HEK293T (cell line): Measurements from ENCODE around the gene CELF2.

Experiments
- FOXK2 ChIP-seq: fragments of 450-650 bp; IDR thresholded peaks from 2 replicates; pipeline ENCODE4 v1.6.1; 2016; ENCODE audit warnings: mild to moderate bottlenecking
- L3MBTL2 ChIP-seq: fragments of 450-650 bp; conservative IDR thresholded peaks from 2 replicates; pipeline ENCODE4 v1.6.1; 2016; ENCODE audit warnings: mild to moderate bottlenecking
- NFRKB ChIP-seq: fragments of 450-650 bp; IDR thresholded peaks from 2 replicates; pipeline ENCODE4 v1.6.1; 2016; ENCODE audit warnings: mild to moderate bottlenecking, moderate library complexity
- SP1 ChIP-seq: fragments of 450-650 bp; IDR thresholded peaks from 2 replicates; pipeline ENCODE4 v1.6.1; 2017
- ZNF384 ChIP-seq: fragments of 450-650 bp; IDR thresholded peaks from 2 replicates; pipeline ENCODE4 v1.6.1; 2016

DNA sequence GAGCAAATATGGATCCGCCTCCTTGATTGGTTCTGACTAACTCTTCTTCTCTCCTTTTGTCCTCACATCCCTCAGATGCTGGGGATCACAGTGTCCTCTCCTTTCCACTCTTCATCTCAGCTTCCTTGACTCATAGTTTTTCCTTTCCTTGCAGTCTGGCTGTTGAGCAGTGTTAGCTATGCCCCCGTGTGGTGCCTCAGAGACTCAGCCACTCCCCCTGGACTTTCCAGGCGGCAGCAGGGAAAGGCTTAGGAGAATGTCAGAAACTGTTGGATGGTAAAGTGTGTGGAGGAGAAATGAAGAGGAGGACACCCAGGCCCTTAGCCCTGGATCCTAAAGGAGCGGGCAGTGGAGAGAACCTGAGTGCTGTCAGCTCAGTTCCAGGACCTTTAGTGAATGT, 267.5 kb downstream of the CELF2 start:
- TF ChIP-seq L3MBTL2 (no peak), NFRKB (no peak), ZNF384 (no peak), FOXK2 (no peak), SP1 (no peak)
